NCI-H2029 (cell line): ENCODE results near the gene PIEZO2.
A peak's percentile ranks its signal among the peaks of the same experiment; 100 is the strongest.
"Not testable (repeated sequence)": the region's sequence is repeated elsewhere in the genome, so short reads cannot be mapped to it uniquely, and the experiment has no call there.

Source experiments
- DNase-seq: peaks from one replicate; lab custom pipeline; 2025; lab: John Stamatoyannopoulos, UW

PIEZO2 gene

GRCh38 chr18:11149441-11150270 is at the start of gene PIEZO2:
TSS of gene PIEZO2 (minus strand) at chr18:11149569. CDS start at chr18:11148588, 981 bp downstream.
- DNase-seq, result no peak

GRCh38 chr18:11183637-11184036 is 34.3 kb upstream of the PIEZO2 start:
- no peak for DNase-seq

- not testable (repeated sequence) for DNase-seq
Observed at GRCh38 chr18:11181629-11182028, 32.3 kb upstream of the PIEZO2 start.

DNA sequence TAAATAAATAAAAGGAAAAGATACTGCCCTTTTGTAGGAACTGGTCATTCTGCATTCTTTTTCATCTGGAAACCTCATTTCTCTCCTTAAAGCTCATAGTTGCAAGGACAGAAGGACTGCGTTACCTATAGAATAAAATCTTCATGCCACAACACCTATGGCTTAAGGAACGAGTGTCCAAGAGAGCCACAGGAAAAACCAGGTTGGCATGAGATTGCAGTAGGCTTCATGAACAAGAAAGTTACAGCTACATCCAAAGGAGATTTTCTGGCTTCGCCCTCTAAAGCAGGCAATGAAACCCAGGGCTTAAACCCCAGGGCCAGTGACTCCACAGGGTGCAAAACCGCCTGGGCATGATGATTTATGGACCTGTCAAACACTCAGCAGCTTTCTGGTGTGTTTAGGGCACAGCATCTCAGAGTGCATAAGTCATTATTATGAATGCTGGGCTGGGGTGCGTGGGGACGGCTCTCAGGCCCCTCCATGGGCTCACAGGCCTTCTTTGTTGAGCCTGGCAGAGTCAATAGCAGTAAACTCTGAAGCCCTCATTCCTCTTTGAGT is 30.7 kb upstream of the PIEZO2 start:
- no peak for DNase-seq

DNA sequence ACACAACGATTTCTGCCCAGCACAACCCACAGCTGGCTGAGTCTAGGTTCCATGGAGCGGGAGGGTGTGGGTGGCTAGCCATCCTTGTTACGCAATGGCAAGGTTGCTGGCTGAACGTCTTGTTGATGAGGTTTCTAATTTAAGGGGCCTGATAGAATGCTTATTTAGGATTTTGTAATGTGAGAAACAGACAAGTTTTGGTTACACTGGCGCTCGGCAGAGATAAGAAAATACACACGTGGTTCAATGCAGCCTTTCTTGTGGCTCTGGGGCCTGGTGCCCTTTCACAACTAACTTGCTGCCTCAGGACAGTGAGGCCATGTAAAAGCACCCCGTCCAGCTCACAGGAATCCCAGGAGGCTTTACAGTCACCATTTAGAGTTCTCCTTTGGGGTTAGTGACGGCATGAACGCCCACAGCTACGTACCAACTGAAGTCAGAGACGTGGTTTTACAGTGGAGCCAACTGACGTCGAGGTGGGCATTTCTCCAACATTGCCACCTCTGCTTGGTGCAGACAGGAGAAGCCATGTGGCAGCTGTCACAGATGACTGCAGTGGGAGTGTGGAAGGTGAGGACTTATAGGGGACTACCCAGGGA is 29.7 kb upstream of the PIEZO2 start:
- no peak for DNase-seq

- DNase-seq, result no peak
Observed at GRCh38 chr18:11177382-11177781, 28.0 kb upstream of the PIEZO2 start.

DNA sequence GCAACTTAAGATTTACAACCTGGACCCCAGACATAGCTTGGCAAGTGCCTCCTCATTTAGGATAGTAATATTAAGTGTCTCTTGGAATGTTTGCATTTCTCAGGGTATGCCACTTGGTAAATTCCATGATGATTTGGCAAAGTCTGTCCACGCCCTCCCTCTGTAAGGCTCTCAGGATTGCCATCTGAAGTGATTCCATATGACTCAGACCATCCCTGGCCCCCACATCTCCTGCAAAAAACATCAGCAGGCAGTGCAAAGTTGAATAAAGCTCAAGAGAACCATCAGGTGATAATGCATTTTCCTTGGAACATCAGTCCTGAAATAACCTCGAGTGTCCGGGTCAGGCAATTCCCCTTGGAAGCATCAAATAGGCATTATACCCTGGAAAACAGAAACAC is 27.1 kb upstream of the PIEZO2 start:
- no peak for DNase-seq

GRCh38 chr18:11175266-11175979 is 26.1 kb upstream of the PIEZO2 start:
- no peak for DNase-seq

DNA sequence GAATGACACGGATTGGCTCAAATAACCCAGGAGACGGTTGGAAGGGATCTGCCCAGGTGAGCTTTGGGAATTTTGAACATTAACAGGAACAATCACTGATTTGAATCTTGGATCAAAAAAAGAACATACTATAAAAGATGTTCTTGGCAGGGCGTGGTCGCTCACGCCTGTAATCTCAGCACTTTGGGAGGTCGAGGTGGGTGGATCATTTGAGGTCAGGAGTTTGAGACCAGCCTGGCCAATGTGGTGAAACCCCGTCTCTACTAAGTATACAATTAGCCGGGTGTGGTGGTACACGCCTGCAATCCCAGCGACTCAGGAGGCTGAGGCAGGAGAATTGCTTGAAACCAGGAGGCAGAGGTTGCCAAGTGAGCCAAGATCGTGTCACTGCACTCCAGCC is 24.8 kb upstream of the PIEZO2 start:
- not testable (repeated sequence) for DNase-seq

GRCh38 chr18:11167778-11168177 is 18.4 kb upstream of the PIEZO2 start:
- no peak for DNase-seq

DNA sequence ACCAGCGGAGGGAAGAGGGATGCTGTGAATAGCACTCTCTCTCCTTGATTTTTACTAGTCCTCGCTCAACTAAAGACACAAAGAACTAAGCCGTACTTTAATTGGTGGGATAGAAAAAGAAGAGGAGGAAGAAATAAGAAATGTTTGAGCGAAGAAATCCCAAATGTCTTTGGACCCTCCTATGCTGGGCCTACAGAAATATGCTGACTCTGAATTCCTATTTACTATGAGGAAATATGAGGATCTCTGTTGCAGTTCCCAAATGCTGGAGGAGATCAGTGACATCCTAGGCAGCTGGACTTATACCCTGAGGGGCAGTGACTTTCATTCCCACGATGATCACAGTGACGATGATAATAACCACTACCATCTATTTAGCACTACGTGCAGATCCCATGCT is 16.6 kb upstream of the PIEZO2 start:
- no peak for DNase-seq

DNA sequence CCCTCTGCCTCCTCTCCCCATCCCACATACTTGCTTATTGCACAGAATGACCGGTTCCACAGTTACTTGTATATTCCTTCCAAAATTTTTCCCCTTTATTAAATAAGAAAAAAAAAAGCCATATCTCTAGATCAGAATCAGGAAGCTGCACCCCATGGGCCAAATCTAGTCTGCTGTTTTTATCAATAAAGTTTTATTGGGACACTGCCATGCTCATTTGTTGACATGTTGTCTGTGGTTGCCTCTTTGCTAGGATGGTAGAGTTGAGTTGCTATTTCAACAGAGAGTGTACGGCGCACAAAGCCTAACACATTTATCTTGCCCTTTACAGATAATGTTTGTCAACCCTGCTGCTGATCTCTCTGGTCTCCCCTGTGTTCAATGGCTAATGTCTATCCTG is 15.8 kb upstream of the PIEZO2 start:
- no peak for DNase-seq

DNA sequence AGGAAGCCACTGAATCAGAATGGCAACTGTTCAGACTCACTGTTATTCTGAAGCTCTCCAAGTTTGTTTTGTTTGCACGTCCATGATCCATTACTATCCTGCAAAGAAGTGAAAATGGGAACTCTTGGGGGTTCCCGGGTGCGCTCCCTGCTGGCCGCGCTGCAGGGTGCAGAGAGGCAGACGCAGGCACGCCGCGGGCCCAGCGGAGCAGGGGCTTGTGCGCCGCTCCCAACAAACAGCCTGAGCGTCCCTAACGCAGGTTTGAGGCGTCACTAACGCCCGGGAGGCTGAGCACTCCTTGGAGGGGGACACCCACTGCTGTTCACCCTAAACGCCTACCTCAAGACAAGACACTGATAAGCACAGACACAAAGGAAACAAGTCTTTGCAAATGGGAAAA is 14.3 kb upstream of the PIEZO2 start:
- DNase-seq, result no peak

DNA sequence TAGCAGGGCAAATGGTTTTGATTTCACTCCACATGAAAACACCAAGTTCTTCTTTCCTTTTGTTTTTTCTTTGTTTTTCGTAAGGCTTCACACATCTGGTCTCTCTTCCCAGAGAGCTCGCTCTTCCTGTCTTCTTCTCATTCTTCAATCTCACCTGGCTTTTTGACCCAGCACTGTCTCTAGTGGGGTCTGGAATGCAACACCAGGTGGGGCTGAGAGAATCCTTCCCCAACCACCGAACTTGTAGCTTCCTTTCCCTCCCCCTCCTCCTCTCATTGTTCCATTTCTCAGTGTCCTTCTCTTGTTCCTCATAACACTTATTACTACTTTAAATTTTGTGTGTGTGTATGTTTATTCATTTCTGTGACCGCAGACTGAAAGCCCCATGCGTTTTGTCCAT is 13.5 kb upstream of the PIEZO2 start:
- no peak for DNase-seq

DNA sequence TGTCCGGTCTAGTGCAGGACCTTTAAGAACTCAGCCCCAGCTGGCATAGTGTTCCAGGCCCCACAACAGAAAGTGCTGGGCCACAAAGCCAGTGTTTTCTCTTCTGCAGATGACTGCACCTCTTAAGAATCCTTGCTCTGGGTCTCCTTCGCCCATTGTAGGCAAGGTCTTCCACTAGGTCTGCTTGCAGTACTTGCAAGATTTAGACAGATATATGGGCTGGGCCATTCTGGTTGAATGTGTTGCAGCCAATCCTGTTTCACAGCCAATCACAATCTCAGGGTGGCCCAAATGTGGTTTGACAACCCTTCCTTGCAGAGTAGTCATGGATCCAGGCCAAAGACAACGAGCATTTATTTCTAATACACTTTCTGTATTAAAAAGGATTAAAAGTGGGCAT is 13.1 kb upstream of the PIEZO2 start:
- no peak for DNase-seq

DNA sequence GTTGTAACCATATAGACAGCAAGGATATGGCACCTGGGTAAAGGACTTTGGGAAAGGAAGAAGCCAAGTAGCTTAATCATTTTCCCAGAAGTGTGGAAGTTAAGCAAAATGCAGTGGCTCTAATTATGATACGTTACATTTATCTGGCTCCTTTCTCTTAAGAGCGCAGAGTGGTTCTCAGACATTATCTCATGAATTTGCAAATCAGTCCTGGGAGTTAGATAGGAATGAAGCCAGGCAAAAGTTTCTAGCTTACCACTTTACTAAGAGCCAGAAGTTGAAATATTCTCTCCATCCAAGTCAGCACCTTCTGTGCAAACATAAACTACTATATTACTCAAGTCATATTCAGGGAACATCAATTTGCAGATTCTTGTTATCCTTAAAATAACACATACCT is 10.9 kb upstream of the PIEZO2 start:
- no peak for DNase-seq

- DNase-seq, result no peak
Observed at GRCh38 chr18:11159844-11160243, 10.5 kb upstream of the PIEZO2 start.

- DNase-seq, result no peak
Observed at GRCh38 chr18:11156978-11157377, 7.6 kb upstream of the PIEZO2 start.

DNA sequence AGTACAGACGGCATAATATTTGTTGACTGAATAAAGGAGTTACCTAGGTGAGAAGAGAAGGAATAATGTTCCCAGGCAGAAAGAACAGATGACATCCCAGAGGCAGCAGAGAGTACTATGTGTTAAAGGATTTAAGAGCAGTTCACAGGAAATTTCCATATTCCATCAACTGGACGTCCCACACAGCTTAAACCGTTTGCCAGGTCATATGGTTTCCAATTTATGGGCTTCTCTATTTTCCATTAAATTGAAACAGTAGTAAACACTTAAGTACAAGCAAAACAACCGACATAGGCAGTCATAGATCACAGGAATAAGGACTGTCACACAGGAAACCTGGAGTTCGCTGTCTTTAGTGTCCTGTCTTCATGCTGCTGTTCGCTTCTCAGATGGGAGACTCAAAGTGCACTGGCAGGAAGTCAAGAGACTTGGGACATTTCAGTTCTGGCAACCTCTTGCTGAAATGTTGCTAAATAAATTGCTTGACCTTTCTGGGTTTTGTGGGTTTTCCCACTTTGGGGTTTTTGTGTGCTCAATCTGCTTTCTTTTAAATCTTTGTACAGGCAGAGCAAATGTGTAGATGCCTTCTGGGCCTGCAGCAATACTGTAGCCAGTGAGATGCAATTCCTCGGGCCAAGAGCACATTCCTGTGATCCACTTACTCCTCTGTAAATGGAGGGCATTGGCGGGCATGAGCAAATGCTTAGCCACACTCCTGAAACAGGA is 5.8 kb upstream of the PIEZO2 start:
- no peak for DNase-seq

DNA sequence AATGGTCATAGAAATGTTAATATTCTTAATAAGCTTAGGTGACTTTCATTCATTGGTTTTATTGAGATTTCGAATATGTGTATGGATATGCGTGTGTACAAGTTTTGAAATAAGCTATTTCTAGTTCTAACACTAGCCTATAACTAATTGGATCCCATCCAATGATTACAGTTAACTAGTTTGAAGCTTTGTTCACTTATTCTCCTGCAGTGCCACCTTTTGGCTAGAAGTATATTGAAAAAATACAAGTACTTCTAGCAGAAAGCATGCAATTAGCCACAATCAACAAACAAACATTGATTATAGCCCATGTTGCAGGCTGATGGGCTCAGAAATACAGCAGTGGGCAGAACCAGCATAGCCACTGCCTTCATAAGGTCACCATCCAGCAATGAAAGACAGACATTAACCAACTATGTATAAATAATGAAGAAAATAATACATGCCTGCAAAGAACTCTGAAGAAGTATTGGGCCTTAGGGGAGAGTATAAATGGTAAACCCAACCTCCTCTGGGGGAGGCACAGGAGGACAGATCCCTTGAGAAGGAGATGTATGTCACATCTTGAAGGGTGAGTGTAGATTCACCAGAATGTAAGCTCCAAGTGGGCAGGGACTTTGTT is 5.1 kb upstream of the PIEZO2 start:
- DNase-seq, result peak; percentile 28

DNA sequence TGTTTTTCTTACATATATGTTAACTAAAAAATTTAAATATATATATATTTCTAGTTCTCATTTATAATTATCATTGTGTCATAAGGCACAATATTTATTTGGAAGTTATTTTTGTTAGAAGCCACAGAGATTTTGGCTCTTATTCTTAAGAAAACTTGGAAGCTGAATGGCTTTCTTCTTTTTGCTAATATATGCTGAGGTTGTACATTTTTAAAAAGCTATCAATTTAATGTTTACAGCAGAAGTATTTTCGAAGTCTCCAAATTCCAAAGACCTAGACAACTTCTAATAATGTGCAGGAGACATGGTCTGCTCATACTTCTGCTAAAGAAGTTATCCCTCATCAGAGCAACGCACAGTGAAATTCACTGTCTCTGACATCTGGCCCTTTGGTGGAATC is 3.7 kb upstream of the PIEZO2 start:
- no peak for DNase-seq

GRCh38 chr18:11150271-11150615 is 874 bp upstream of the PIEZO2 start:
- DNase-seq, result no peak
